Caki2 (cell line): Measurements from ENCODE around the gene MTUS2. TPM values are rescaled to one million over a fixed set of nuclear protein-coding genes. Genes with fewer than 3 reads are reported as not detected.

Experiments used
- DNase-seq: peaks from one replicate; pipeline ENCODE4 v3.0.0-alpha.2; 2015; ENCODE audit warnings: low read depth
- in situ Hi-C: cut with HindIII; loops from 2 replicates; pipeline ENCODE4 v1.10.0; 2016; ENCODE audit warnings: low sequenced_read_pairs, low pct_unique_long_range_greater_than_20kb, mixed read lengths
- total RNA-seq: library from RNA; depleted of rRNA; stranded (reverse); fragments of >200 nt; shearing (Covaris generic); gene quantifications from 2 replicates; pipeline ENCODE4 v1.2.3, GENCODE V29; 2014; ENCODE audit warnings: low replicate concordance

MTUS2 gene
- total RNA-seq, 1 experiment from 2014 or later: not detected

- in situ Hi-C loops: no loop called here
- DNase-seq: no peak
These were observed 407.4 kb downstream of the MTUS2 start for GRCh38 chr13:29227576-29227975.

- in situ Hi-C loops: no loop called here
- DNase-seq: no peak
These were observed 410.2 kb downstream of the MTUS2 start for GRCh38 chr13:29230299-29230845.

- no peak for DNase-seq
- in situ Hi-C loops: no loop called here
These were observed 419.8 kb downstream of the MTUS2 start for GRCh38 chr13:29239653-29240525.

- in situ Hi-C loops: no loop called here
- DNase-seq: no peak
These were observed 434.7 kb downstream of the MTUS2 start for GRCh38 chr13:29254626-29255370.

GRCh38 chr13:29255567-29255966 lies 435.4 kb downstream of the MTUS2 start:
- DNase-seq: no peak
- in situ Hi-C loops: no loop called here

GRCh38 chr13:29260684-29261083 lies 440.5 kb downstream of the MTUS2 start:
- in situ Hi-C loops: no loop called here
- DNase-seq: no peak

- DNase-seq: no peak
- in situ Hi-C loops: no loop called here
These were observed 446.1 kb downstream of the MTUS2 start for GRCh38 chr13:29266261-29266660.

GRCh38 chr13:29266756-29267733 lies 446.9 kb downstream of the MTUS2 start:
- in situ Hi-C loops: no loop called here
- DNase-seq: no peak

- DNase-seq: no peak
- in situ Hi-C loops: no loop called here
These were observed 450.3 kb downstream of the MTUS2 start for GRCh38 chr13:29270271-29270985.

GRCh38 chr13:29271606-29272005 lies 451.5 kb downstream of the MTUS2 start:
- DNase-seq: no peak
- in situ Hi-C loops: no loop called here

GRCh38 chr13:29279356-29280254 lies 459.5 kb downstream of the MTUS2 start:
- in situ Hi-C loops: no loop called here
- DNase-seq: no peak

GRCh38 chr13:29281932-29282495 lies 461.9 kb downstream of the MTUS2 start:
- no peak for DNase-seq
- in situ Hi-C loops: no loop called here

GRCh38 chr13:29284726-29285125 lies 464.6 kb downstream of the MTUS2 start:
- in situ Hi-C loops: no loop called here
- no peak for DNase-seq

- in situ Hi-C loops: no loop called here
These were observed 467.1 kb downstream of the MTUS2 start for GRCh38 chr13:29287237-29287636.

GRCh38 chr13:29292045-29292444 lies 471.9 kb downstream of the MTUS2 start:
- no peak for DNase-seq
- in situ Hi-C loops: no loop called here

More at GRCh38 chr13:29287237-29287636, 467.1 kb downstream of the MTUS2 start:
- no peak for DNase-seq

- in situ Hi-C loops: no loop called here
- no peak for DNase-seq
These were observed 474.7 kb downstream of the MTUS2 start for GRCh38 chr13:29294821-29295220.
